SHP77 (cell line): Measurements from ENCODE around the gene RELN.

ENCODE experiments used
- DNase-seq, 2 experiments: peaks; one replicate each; lab custom pipeline; 2025; lab: John Stamatoyannopoulos, UW

The RELN gene

DNA sequence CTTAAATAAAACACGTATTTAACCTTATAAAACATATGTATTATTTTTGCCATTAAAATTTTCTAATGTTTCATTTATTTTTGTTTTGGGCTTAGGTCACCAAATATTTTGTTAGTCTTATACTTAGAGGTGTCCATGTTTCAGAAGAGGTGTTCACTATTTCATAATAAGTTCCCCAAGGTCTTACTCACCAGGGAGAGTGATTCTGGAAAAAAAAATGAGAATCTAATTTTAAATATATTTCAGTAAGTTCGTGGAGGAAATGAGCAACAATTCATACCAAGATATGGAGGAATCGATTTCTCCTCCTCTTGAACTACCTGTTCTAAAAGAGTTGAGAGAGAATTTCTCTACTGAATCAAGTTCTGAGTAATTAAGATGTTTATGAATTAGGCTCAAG is 271.9 kb downstream of the RELN start:
- DNase-seq: no peak

DNA sequence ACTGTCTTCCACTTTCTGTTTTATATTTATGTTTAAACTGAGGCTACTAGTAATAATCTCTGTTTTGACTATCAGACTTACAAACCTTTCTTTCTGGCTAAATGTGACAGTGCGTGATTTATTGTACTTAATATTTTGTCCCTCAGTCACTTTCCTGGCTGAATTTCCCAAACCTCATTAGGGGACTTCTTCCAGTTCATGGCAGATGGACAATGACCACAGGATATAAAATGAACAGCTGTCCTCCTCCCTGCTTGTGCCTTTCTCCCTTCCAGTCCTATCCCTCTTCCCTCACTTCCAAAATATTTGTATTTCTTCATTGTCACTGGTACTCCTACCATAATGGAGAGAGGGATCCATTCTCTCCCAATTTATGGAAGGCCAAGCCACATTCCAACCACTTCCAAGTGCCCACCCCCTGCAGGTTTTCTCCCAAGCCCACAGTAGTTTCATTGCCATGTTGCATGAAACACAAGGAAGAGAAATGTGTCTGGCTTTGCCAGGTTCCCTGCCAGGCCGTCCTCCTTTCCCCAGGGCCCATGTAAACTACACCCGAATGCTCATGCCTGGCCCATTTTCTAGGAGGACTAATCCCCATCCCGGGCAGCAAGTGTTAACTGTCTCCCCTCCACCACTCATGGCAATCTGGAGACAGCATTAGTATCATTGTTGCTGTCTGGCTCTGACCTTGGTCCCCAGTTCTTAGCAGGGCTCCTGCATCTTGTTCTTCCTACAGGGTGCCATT is 273.9 kb downstream of the RELN start:
- no peak for DNase-seq

DNA sequence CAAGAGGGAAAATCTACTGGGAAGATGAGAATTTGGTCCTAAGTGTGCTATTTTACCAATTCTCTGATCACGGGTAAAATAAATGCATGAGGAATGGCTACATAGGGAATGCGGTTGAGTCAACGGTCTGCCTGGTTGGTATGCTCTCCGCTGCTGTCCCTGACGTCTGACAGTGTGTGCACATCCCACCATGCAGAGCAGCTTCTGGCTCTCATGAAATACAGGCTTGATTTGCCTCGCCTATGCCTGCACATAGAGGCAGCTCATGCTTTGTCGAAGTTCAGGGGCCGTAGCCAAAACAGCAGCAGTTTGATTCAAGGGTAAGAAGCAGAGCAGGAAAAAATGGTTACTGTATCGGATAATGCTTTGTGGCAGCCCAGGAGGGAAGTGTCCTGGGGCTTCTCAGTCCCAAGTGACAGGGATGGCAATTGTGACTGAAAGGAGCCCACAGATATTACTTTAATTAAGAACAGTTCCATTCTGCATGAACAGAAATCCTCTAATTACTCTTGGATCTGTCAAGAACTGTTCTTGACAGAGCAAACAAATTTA is 275.0 kb downstream of the RELN start:
- no peak for DNase-seq

DNA sequence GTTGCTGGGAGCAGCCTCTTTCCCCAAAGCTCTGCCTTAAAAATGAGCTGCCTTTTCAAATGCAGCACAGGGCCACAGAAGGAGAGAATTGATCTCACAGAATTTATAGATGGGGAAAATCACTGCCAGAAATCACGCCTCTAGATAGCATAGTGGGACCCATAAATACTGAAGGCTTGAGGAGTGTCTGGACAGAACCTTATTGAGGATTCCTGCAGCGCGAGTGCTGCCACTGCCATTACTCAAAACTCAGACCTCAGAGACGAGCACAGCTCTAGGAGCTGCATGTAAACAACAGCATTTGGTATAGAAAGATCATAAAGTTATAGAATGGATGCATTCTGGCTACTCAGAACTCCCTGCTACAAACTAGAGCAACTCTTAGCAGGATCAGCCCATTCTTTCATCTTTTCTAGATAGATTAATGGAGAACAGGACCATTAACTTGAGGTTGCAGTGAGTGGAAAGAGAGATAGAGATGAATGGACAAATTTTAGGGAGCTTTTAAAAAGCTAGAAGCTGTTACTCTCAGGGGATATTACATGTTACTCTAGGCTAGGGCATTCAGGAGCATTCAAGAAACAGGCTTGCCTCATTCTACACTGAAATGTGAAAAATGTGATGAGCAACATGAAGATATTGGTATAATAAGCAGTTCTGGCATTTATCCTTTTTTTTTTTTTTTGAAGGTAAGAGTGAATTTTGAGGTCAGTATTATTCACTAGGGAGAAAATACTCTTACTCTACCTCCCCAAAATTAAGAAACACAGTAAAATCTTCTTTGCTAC is 276.3 kb downstream of the RELN start:
- no peak for DNase-seq

DNA sequence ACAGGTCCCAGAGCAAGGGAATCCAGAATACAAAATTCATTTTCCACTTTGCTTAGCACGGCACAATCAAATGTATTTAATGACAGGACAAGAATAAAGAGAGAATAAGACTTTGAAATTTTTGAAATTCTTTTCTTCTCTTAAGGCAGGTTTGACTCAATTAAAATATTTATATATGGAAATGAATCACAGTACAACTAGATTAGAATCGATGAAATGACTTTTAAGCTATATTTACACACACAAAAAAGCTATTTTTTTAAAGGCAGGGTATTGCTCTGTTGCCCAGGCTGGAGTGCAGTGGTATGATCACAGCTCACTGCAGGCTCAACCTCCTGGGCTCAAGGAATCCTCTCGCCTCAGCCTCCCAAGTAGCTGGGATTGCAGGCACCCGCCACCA is 278.0 kb downstream of the RELN start:
- no peak for DNase-seq

DNA sequence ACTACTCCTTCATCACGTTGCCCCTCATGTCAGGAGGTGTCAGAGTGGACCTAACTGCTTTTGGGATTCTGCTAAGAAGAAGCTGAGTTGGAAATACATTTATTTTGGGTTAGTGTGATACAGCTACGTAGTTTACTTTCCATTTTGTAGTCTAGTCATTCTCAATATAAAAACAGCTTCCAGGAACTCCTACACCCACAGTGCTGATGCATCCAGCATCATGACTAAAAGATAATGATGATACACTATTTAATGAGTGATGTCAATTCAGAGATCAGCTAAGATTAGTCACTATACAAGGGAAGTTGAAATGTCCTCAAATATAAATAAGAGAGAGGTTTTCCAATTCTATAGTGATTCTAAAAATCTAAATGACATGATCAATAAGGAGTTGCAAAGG is 279.2 kb downstream of the RELN start:
- DNase-seq: no peak

DNA sequence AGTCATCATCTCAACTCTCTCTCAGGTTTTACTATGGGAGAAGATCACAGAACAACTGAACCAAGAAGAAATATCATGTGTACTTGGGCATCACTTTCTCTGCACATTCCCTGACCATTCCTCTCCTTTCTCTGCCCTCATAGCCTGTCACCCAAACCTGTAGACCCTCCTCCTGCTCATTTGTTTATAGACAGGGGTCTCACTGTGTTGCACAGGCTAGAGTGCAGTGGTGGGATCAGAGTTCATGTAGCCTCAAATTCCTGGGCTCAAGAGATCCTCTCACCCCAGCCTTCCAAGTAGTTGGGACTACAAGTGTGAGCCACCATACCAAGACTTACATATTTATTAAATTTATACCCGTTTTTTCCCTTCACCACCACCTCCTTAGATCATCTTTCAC is 282.7 kb downstream of the RELN start:
- no peak for DNase-seq

DNA sequence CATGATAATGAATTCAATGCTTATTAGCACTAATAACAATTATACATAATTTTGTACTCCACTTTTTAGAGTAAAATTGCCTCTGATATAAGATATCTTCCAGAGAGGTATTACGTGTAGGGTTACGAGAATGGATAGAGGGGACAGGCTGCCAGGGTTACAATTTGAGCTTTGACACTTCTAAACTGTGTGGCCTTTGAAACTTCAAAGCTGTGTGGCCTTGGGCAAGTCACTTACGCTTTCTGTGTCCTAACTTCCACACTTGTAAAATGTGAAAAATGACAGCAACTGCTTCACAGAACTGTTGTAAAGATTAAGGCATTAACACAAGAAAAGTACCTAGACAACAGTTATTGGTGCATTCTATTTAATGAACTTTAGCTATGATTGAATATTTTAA is 283.9 kb downstream of the RELN start:
- DNase-seq: no peak

DNA sequence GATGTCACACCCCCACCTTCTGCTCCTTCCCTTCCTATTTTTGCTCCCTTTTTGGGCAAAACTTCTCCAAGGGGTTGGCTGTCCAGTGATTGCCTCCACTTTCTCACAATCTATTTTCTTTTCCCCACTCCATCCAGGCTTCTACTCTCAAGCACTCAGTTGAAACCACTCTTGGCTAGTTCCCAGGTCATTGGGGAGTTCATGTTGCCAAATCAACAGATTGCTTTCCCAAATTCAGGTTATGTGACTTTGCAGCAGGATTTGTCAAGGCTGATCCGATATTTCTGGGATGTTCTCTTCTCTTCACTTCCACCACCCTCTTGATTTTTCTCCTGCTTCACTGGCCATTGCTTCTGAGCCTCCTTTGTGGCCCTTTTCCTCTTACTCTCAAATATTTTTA is 284.8 kb downstream of the RELN start:
- DNase-seq: no peak

DNA sequence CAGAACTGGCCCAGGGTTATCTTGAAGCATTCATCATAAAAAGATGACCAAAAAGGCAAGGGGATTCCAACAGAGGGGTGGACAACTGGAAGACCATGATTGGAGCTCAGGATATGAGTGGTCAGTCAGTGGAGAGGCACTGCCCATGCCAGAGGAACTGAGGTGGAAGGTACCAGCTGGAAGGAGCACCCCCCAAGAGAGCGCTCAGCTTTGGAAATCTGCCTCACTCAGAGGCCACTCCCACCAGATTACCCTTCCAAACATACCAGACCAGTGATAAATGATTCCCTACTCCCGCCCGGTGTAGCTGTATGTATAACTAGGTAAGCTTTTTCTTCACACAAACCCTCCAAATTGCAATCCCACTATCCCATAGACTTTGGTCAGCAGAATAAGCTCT is 286.5 kb downstream of the RELN start:
- DNase-seq: no peak

DNA sequence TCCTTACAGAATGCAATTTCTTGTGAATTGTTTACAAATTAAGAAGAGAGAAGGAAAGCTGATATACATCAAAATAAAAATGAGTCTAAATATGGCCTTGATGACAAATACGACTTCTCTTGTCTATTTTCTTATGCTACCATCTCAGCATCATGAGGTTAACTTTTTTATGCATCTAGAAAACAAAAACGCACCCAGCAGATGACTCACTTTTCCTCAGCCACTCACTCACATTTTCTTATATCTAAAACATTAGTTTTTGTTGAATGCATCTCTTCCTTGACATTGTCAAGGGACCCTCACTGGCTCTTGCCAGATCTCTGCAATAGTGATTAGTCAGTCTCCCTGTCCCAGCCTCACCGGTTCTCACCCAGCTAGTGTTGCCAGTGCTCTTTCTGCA is 287.0 kb downstream of the RELN start:
- no peak for DNase-seq

DNA sequence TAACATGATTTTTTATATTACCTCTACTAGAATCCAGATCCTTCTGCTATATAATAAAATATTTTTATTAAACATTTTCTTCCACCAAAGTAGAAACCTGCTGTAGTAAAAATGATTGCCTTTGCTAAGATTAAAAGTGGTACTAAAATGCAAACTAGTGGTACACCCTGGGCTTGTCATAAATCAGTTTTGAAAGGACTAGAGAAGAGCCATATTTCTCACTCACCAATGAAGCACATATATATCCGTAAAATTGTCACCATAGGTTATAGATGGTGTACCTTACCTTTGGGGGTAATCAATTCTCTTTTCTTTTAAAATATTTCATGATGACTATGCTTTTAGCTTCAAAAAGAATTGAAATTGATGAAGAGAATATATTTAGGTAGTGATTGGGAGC is 290.4 kb downstream of the RELN start:
- no peak for DNase-seq

DNA sequence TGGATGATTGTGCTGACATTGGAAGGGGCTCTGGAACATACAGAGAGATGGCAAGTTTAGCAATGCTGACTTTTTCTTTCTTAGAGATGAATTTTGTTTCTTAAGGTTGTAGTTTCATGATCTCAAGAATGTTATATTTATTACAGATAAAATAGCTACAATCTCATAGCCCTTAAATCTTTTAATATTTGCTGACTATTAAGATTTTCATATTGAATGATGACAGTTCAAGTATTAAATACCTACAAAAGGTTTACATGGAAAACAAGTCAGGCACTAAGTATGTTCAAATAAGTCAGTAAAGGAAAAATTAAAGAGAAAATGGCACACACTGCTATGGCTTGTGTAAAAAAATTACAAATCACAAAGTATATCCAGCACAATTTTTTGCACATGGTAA is 291.4 kb downstream of the RELN start:
- DNase-seq: no peak

DNA sequence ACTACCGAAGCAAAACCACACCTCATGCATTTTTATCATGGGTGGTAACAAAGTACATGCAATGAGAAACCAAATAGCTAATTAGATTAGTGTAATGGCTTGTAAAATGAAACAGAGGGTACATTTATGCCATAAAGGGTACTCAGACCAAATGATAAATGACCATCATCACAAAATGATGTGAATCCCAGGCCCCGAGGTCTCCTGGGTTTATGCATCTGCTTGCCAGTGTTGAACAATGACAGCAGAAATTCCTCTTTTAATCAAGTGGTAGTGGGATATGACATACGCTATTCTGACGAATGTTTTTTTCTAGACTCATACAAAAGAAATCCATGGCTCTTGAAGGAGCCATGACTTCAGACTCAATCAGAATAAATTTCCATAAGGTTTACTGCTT is 293.9 kb downstream of the RELN start:
- DNase-seq: no peak

DNA sequence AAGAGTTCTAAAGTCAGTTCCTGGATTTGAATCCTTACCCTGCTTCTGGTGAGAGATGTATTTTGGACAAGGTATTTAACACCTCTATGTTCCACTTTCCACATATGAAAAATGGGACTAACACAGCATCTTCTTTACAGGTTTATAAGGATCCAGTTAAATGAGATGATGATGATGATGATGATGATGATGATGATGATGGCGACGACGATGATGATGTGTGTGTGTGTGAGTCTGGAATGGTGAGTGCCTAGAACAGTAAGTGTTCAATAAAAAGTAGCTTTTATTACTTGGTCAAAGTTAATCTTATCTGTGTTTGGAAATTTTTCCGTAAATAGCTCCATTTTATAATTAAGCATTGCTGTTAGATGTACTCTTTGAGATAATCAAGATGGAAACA is 295.2 kb downstream of the RELN start:
- DNase-seq: no peak

DNA sequence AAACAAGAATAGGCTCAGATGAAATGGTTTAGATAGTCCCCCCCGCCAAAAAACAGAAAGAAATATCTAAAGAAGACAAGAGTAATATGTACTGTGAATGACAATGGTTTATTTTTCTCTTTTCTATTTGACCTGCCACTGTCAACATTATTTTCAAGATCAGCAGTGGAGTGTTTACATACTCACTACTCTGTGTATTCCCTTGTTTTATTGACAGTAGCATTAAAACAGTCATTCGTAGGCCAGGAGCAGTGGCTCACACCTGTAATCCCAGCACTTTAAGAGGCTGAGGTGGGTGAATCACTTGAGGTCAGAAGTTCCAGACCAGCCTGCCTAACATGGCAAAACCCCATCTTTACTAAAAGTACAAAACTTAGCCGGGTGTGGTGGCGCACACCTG is 298.2 kb downstream of the RELN start:
- DNase-seq: no peak

DNA sequence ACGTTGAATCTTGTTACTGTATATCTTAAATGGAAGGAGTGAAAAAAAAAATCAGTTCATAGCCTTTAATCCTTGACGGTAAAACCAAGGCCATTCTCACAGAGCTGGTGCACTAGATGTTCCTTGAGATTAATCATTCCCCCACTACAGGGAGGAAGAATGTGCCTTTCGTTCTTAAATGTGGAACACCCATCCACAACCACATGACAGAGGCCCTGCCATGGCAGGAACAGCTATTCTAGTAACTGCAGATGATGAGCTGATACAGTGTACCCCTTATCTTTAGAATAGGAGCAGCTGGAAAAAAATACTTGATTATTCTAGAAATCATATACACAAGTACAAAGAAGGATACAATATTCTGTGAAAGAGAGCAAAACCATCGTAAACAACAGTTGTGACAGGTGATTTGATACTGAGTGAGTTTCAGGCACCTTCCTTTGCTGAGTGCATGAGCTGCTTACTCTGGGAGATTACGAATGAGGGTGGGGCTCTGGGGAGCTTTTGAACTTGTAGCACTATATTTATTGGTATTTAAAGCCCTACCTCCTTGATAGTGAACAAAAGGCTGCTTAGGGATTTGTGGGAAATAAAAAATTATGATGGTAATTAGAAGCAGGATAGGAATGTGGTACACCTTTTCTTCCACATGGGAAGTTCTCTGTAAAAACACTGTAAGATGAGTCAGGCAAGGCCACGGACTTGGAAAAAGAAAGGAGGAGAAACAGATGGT is 299.1 kb downstream of the RELN start:
- peak; percentile 7 to 26 for DNase-seq

DNA sequence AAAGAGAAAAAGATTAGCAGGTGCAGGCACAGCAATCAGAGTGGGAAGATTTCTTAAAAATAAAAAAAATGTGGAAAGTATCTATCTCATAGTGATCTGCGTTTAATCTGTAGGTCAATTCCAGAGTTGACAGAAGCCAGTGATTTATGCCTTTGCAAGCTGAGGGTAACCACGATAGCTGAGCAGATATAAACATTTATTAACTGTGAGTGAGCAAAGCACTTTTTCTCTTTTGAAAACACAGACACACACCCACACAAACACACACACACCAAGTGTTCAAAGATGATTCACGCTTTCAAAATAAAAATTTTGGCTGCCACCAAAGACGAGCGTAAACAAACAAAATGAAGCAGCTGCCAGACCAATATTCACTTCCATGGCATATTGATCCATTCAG is 300.2 kb downstream of the RELN start:
- peak; percentile 8 to 19 for DNase-seq

DNA sequence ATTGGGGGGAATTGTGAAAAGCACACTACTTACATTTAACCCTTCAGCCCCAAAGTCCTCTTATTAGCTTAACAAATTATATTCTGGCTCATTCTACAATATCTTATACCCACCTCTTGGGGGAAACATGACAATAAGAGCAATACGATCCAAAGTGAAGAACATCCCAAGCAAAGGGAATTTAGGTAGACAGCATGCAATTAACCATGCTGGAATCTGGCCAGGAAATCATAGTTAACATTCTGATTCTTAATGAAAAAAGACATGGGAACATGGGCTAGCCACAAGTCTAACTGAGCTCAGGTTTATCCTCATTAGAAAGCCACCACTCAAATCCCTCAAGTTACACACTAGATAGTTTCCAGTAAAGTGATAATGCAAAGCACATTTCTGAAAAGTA is 301.5 kb downstream of the RELN start:
- no peak for DNase-seq

DNA sequence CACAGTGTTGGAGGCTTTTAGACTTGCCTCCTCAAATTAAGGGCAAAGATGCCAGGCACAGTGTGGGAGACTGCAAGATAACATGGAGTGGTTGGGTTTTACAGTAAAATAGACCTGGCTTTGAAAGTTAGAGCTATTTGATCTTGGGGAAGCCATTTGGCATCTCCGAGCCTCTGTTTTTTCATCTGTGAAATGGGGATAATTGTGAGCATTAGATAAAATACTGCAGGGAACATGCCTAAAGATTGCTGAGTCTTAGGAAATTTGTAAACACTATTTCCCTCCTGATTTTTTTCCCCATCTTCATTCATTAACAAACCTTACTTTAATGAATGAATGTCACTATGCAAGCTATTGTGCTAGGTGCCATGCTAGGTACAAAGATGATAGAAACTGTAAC is 302.2 kb downstream of the RELN start:
- DNase-seq: no peak

DNA sequence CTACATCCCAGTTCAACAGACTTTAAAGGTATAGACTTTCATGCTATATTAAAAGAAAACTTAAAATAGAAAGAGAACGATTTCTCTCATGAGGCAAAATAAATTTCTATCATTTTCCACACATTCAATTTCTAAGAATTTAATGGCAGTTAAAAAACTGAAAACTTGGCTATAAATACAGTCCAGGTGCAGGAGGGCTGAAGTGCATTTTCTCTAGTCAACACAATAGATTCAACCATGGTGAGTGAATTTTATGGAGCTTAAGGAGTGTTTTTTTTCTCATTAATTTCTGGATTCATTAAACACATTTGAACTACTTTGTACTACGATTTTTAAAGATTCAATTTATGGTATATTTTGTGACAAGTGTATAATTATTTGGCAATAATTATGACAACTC is 302.7 kb downstream of the RELN start:
- no peak for DNase-seq

DNA sequence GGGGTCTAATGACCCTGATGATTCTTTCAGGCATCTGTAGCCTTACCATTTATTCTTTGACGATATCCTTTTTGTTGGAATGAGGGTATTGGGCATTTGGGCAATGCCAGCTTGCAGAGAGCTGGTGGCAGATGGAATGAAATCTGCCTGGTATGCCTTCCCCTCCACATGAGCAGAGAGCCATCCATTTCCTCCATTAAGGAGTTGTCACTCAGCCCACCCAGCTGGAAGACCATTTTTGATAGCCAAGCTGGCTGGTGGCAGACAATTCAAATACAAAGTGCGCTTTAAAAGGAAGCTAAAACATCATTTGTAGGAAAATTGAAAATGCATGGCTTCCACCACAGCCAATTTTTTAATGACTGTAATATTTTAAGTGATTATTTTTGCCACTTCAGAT is 303.4 kb downstream of the RELN start:
- no peak for DNase-seq

DNA sequence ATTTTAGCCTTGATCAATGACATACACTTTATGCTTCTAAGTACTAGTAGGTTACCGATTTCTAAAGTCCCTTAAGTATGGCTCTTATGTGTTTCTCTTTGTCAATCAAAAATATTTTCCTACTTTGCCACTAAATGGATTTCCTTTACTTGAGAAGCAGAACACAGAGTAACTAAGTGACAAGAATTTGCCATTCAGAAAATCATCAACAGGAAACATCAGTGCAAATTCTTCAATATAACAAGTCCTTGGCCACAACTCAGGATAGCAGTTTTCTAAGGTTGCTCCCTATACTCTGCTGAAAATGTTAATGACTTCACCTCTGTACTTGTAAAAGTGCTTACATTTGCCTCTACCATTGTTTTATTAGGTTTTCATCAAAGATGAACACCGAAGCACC is 303.8 kb downstream of the RELN start:
- no peak for DNase-seq
